NCI-H2196 treated with DMSO at 0.1 percent for 48 hours (cell line): ENCODE results near the gene PAPPA2.

Experiments used
- DNase-seq: peaks from one replicate; lab custom pipeline; 2025; ENCODE audit not compliant: unreplicated experiment; lab: John Stamatoyannopoulos, UW

PAPPA2 gene

GRCh38 chr1:176849281-176849680 lies 386.3 kb downstream of the PAPPA2 start:
- DNase-seq: no peak

GRCh38 chr1:176850871-176851270 lies 387.9 kb downstream of the PAPPA2 start:
- DNase-seq: no peak

GRCh38 chr1:176852124-176852523 lies 389.1 kb downstream of the PAPPA2 start:
- DNase-seq: no peak

- no peak for DNase-seq
These were observed 390.5 kb downstream of the PAPPA2 start for GRCh38 chr1:176853503-176853902.

- DNase-seq: no peak
These were observed 391.1 kb downstream of the PAPPA2 start for GRCh38 chr1:176854121-176854520.

GRCh38 chr1:176854758-176855745 lies 392.1 kb downstream of the PAPPA2 start:
- no peak for DNase-seq

GRCh38 chr1:176857632-176858031 lies 394.7 kb downstream of the PAPPA2 start:
- no peak for DNase-seq

- no peak for DNase-seq
These were observed 395.5 kb downstream of the PAPPA2 start for GRCh38 chr1:176858433-176858916.

- DNase-seq: no peak
These were observed 400.6 kb downstream of the PAPPA2 start for GRCh38 chr1:176863613-176864012.

- no peak for DNase-seq
These were observed 401.2 kb downstream of the PAPPA2 start for GRCh38 chr1:176864211-176864610.

GRCh38 chr1:176866011-176866714 lies 403.2 kb downstream of the PAPPA2 start:
- DNase-seq: no peak

GRCh38 chr1:176869577-176869976 lies 406.6 kb downstream of the PAPPA2 start:
- no peak for DNase-seq

- DNase-seq: no peak
These were observed 414.1 kb downstream of the PAPPA2 start for GRCh38 chr1:176876966-176877515.

GRCh38 chr1:176877557-176877956 lies 414.6 kb downstream of the PAPPA2 start:
- no peak for DNase-seq

- no peak for DNase-seq
These were observed 416.0 kb downstream of the PAPPA2 start for GRCh38 chr1:176878750-176879536.

GRCh38 chr1:176879784-176880620 lies 417.0 kb downstream of the PAPPA2 start:
- no peak for DNase-seq

GRCh38 chr1:176880955-176881595 lies 418.1 kb downstream of the PAPPA2 start:
- DNase-seq: peak; percentile 11

- DNase-seq: no peak
These were observed 421.3 kb downstream of the PAPPA2 start for GRCh38 chr1:176884286-176884685.

GRCh38 chr1:176884911-176885310 lies 421.9 kb downstream of the PAPPA2 start:
- DNase-seq: no peak
